KOPT-K1 (cell line): ENCODE measurements around the gene MAST4.

Experiments
- H3K27ac ChIP-seq: fragments of 200-600 bp; sonication (generic); 2 replicates; pipeline ENCODE4 v1.5.1; 2016; ENCODE audit warnings: antibody characterized with exemption, mild to moderate bottlenecking, low read depth, low read length; ENCODE audit not compliant: poor library complexity, severe bottlenecking
- H3K36me3 ChIP-seq: fragments of 200-600 bp; sonication (generic); 2 replicates; pipeline ENCODE4 v1.5.1; 2017; ENCODE audit warnings: antibody characterized with exemption, mild to moderate bottlenecking, low read length, moderate library complexity; ENCODE audit not compliant: insufficient read depth
- H3K9me3 ChIP-seq: fragments of 200-600 bp; sonication (generic); 2 replicates; pipeline ENCODE4 v1.5.1; 2017; ENCODE audit warnings: antibody characterized with exemption, low read length, mild to moderate bottlenecking; ENCODE audit not compliant: insufficient read depth, poor library complexity, severe bottlenecking

Gene MAST4

DNA sequence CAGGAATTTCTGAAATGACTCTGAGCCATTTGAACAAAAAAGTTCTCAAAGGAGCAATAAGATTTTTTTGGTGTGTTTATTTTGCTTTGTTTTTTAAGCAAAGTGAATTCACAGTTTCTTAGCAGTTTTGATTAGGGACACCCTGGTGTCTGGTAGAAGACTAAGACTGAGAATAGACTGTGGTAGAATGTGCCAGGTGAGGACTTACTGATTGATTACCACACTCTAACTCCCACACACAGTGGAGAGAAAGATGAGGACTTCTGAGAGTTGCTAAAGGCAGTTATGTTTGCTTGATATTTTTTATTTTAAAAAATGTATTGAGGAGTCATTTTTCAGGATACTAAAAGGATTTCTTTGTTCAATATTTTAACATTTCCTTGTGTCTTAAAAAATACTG, 425.3 kb downstream of the MAST4 start:
- Histone ChIP-seq H3K27ac (no peak overlapping the region), H3K9me3 (no peaks in the 10 kb centered on the region), H3K36me3 (no peaks in the 10 kb centered on the region)

DNA sequence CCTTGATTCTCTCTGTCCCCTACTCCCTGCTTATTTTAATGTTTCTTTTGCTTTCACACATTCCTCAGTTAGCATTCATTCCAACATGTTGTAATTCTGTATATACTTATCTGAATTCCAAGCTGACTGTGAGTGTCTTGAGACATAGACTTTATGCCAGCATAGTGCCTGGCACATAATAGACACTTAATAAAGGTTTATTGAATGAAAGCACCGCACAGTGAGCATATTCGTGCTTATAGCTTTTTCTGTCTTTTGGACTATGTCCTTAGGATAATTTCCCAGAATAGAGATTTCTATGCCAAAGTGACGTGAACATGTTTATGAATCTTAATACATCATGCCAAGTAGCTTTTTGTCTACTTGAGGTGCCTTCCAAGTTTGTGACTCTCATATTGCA, 425.8 kb downstream of the MAST4 start:
- Histone ChIP-seq H3K27ac (no peak overlapping the region), H3K36me3 (no peaks in the 10 kb centered on the region), H3K9me3 (no peaks in the 10 kb centered on the region)

DNA sequence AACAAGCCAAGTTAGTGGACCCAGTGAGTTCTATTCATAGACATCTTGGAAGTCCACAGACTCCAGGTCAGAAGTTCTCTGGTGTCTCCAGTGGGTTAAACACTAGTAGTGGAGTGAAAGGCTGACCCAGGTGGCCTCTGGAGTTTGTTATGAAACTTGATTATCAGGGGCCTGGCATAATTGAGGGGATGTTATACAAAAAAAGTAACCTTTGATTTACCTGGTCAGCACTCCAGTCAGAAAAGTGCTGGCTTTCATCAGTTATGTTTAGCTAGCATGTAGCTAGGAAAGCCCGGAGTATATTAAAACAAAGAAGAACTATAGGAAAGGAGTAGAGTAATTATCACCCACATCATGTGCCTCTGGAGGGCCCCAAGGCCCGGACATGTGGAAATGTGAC, 429.3 kb downstream of the MAST4 start:
- Histone ChIP-seq H3K9me3 (no peaks in the 10 kb centered on the region), H3K27ac (no peak overlapping the region), H3K36me3 (no peaks in the 10 kb centered on the region)

DNA sequence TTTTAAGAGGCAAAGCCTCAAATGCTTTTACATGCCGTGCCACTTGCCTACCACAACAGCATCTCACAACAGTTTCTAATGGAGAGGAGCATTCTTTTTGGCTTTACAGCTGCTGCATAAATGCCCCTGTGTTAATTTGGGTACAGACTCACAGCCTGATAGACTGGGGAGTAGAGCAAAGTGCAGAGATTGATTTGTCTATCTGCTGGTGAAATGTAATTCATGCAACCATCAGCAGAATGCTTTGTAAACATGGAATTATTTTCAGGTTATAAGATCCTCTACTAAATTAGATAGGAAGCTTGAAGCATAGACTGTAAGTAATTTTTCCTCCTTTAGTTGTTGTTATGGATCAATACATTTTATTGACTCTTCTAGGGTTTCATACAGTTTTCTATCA, 430.1 kb downstream of the MAST4 start:
- Histone ChIP-seq H3K27ac (no peak overlapping the region), H3K36me3 (no peaks in the 10 kb centered on the region), H3K9me3 (no peaks in the 10 kb centered on the region)

DNA sequence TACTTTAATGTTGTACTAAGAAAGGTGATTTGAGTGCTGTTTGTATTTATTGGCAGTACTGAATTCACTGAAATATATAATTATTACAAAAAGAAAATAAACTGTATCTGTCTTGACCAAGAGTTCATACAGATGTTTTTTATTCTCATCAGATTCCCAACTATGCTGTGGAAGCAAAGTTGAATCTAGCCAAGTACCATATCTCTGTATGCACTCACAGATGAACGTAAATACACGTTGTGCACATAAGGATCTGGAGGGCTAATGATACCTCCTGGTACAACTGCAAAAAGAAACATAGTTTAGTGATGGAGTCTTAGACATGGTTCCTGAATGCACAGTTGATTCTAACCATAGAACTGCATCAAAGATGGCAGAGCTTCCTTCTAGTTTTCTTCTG, 431.0 kb downstream of the MAST4 start:
- Histone ChIP-seq H3K27ac (no peak overlapping the region), H3K36me3 (no peaks in the 10 kb centered on the region)

DNA sequence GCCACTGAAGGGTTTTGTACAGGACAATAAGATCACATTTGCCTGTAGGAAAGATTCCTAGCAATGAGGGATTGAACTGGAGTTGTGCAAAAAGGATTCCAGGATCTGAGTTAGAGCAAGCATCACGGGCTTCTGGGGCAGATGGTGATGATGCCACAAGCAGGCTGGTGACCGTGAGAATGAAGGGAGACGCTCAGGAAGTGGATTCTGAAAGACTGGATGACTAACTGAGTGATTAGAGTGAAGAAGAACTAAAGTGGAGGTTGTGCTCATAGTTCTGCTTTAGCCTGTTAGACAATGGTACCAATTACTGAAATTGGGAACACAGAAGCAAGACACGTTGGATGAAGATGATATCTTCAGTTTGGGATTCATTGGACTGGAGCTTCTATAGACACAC, 432.2 kb downstream of the MAST4 start:
- Histone ChIP-seq H3K36me3 (no peaks in the 10 kb centered on the region), H3K9me3 (no peaks in the 10 kb centered on the region), H3K27ac (no peak overlapping the region)

More for the DNA sequence above, 431.0 kb downstream of the MAST4 start:
- no peaks in the 10 kb centered on the region for H3K9me3 ChIP-seq

DNA sequence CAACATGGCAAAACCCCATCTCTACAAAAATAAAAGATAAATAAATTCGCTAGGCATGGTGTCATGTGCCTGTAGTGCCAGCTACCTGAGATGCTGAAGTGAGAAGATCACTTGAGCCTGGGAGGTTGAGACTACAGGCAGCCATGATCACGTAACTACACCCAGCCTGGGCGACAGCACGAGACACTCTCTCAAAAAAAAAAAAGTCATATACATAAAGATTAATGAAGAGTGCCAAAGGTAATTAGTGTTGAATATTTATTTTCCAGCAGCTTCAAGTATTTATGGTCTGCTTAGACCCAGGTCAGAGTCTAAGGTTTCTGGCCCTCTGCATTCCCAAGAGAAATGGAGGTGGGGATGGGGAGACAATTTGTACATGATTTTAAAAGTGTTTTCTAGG, 432.7 kb downstream of the MAST4 start:
- Histone ChIP-seq H3K36me3 (no peaks in the 10 kb centered on the region), H3K27ac (no peak overlapping the region), H3K9me3 (no peaks in the 10 kb centered on the region)

DNA sequence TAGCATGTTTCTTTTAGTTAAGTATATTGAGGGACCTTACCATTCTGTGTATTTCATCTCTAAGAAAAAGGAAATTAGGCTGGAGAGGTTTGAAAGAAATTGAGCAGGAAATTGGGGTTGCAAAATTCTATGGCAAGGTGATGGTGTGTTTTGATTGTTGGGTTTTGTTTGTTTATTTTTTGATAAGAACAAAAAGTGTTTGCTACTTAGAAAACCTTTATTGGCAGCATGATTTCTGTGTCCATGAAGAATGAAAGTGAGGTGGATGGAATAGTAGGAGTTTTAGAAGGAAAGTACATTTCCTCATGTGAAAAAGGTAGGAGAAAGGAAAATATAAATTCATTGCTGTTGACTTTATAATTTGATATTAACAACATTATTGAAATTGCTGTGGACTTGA, 433.3 kb downstream of the MAST4 start:
- H3K36me3 ChIP-seq: no peaks in the 10 kb centered on the region
- H3K9me3 ChIP-seq: no peaks in the 10 kb centered on the region
- H3K27ac ChIP-seq: no peak overlapping the region

DNA sequence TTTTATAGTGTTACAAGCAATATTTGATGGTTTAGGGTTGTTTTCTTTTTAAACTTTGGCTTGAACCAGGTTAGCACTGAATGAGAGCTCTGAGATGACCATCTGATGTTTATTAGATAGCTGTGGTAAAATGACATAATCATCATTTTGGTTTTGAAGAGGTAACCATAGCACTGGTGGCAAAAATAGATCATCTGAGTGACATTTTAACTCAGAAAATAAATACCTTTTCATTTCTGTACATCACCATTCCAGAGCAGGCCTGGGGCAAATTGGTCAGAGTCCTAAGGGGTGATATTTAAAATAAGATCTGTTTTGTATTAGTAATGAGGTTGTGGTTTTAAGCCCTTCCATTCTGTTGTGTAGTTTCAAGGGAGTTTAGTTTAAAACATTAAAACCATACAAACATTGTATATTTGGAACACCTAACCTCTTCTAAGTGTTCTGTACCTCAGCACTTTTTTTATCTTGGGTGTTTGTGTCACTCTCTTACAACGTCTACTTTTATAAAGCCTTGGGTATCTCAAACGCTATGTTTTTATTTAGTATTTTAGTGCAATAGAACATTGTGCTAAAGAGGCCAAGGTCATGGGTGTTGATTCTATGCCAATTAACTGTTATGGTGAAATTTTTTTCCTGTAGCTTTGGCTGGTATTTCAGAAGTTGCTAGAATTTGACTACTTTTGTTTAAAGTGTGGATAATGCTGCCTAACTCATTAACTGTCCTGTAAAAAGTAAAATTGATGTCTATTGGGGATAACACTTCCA, 434.3 kb downstream of the MAST4 start:
- Histone ChIP-seq H3K9me3 (no peaks in the 10 kb centered on the region), H3K27ac (no peak overlapping the region), H3K36me3 (no peaks in the 10 kb centered on the region)

DNA sequence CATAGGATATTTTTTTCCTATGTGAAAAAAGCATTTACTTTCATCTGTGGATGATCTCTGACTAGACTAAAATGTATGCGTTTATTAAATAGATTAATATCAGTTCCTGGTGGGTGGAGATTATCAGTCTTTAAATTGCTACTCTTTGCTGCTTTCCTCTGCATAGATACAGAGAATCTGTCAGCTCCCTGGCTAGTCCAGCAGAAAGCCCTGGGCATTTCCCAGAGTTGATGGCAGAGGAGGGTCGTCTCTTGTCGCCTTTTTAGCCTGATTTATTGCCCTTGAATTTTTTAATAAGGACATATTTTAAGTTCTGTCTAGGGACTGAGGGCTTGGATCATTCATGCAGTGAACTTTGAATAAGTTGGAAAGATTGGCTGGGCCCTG, 434.9 kb downstream of the MAST4 start:
- Histone ChIP-seq H3K27ac (no peak overlapping the region), H3K36me3 (no peaks in the 10 kb centered on the region), H3K9me3 (no peaks in the 10 kb centered on the region)

DNA sequence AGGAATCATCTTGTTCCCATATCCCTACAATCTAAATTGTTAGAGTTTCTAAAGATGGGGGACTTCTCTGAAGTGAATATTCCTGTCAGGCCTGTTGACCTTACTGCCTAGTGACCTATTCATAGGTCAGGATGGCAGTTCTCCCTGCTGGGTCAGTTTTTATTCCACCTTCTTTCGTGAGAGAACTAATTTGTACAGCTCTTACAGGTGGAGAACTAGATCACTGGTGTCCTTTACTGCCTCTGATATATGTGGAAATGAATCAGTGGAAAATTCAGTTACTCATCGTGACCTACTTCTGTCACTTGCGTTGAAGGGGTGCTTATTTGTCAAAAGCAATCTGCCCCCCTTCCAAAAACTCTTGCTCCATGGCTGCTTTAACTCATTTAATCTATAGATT, 435.5 kb downstream of the MAST4 start:
- Histone ChIP-seq H3K9me3 (no peaks in the 10 kb centered on the region), H3K36me3 (no peaks in the 10 kb centered on the region), H3K27ac (no peak overlapping the region)

DNA sequence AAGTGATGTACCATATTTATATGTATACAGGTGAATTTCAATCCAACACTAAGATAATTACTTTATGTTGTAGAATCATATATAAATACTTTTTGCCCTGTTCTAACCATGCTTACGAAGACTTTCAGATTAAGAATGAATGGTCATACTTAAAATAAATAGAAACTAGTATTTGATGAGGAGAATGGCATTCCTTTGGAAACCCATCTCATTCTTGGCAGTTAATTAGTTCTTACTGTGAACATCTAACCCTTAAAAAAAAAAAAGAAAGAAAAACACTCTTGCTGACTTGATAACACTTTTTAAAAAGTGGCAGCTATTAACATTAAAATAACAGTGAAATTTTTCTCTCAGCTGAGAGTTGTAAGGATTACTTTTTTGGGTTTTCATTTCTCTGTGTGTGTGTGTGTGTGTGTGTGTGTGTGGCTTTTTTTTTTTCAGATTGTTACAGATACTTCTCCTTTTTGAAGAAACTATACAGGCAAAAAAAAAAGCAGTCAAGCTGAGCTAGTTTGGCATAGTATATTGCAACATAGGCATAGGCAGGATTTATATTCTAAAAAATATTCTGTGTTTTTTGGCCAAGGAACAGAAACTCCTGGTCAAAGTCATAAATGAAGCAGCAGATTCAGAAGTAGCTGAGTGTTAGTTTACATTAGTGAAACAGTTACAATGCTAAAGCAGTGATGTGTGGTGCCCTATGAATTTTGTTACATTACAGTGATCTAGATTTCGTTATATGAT, 436.9 kb downstream of the MAST4 start:
- no peaks in the 10 kb centered on the region for H3K36me3 ChIP-seq
- no peak overlapping the region for H3K27ac ChIP-seq
- H3K9me3 ChIP-seq: no peaks in the 10 kb centered on the region

DNA sequence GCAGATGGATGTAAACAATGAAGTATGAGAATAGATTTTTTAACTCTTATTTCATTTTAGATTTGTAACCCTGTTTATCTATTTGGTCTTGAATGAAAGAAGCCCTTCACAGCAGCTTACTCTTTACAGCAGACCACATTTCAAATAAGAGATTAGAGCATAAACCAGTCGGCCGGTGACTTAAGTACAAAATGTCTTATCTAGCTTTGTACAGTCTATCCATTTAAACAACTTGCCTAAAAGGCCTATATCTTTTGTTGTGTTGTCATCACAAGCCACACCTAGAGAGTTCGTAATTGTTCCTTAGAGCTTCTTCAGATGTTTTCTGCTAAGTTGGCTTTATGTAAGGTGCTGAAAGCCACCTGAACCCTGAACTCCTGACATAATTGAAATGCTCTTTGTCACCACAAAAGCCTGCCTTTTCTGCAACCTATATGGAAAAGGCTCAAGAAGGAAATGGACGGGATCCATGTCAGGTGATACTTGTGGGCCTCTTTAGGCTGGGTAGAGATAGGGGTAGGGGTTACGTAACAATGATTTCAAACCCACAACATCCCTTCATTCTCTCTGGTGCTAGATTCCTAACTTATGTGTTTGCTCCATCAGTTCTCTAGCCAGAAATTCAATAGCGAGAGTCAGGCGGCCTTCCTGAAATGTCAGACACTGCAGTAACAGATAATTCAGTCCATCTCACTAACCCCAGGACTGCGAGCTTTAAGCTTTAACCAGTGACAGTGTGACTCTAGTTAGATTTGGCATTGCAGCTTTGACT, 437.9 kb downstream of the MAST4 start:
- Histone ChIP-seq H3K9me3 (no peaks in the 10 kb centered on the region), H3K27ac (no peak overlapping the region), H3K36me3 (no peaks in the 10 kb centered on the region)

DNA sequence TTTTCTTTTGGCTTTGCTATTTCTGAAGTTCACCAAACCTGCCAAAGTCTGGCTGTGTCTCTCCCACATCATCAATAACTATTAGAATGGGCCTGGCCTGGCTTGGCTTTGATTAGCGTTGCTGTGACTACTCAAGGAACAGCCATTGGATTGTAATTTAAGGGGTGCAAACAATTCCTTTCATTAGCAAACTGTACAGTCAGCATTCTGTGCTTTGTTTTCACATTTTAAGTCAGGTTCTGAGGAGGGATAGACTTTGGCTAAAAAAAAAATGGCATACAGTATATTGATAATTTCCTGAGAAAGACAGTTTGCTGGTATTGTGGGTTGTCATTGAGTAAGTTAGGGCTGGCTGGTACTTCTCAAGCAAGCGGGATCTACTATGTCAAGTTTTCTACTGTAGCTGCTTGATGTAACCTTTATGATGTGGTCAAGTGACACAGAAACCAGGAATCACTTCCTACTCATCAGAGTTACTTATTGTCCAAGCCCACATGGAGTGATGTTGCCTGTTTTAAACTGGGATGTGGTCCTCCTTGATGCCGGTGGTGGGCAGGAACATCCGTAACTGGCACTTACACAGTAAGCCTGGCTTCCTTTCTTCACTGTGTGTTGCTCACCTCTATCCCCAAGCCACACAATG, 439.0 kb downstream of the MAST4 start:
- Histone ChIP-seq H3K27ac (no peak overlapping the region), H3K9me3 (no peaks in the 10 kb centered on the region), H3K36me3 (no peaks in the 10 kb centered on the region)

DNA sequence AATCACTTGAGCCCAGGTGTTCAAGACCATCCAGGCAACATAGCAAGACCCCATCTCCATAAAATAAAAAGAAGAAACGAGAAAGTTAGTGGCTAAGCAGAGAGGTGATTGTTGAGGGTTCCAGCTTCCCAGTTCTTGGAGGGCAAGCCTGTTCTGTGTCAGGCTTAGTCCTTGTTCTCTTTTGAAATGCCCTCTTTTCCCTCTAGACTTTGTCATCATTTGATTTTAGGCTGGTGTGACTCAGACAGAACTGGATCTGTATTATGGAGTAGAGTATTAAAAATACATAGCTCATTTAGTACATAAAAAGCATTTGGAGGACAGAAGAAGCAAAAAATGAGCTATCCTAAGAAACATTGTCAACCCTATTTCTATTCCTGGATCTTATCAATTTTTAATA, 441.0 kb downstream of the MAST4 start:
- no peaks in the 10 kb centered on the region for H3K36me3 ChIP-seq
- no peak overlapping the region for H3K27ac ChIP-seq
- no peaks in the 10 kb centered on the region for H3K9me3 ChIP-seq
